Stimulated activated CD8-positive, alpha-beta memory T cell treated with anti-CD3 and anti-CD28 coated beads, Interleukin-12 subunit alpha, Interleukin-12 subunit beta, amount 100 ng/mL, for 1 hour (primary cell): Measurements from ENCODE around the gene BRICD5.
A peak's percentile ranks its signal among the peaks of the same experiment; 100 is the strongest.

Experiments used
- DNase-seq: peaks from one replicate; pipeline ENCODE4 v3.0.0-alpha.2; 2020; ENCODE audit warnings: low read depth

Gene BRICD5

DNA sequence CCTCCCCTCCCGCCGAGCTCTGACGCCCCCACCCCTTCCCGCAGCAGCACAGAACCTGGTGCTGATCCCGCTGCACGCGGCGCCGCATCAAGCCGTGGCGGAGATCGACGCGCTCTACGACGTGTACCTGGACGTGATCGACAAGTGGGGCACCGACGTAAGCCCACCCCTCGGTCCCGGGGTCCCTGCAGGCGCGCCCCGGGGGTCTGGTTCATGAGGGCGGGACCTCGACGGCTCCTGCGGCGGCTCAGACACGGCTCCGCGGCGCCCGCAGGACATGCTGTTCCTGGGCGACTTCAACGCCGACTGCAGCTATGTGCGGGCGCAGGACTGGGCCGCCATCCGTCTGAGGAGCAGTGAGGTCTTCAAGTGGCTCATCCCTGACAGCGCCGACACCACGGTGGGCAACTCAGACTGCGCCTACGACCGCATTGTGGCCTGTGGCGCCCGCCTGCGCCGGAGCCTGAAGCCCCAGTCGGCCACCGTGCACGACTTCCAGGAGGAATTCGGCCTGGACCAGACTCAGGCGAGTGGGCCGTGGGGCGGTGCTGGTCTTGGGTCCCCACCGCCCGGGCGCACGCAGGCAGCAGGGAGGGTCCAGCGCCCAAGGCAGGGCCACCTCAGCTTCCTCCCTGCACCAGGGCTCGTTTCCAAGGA lies 27.0 kb upstream of the BRICD5 start:
- no peak for DNase-seq

DNA sequence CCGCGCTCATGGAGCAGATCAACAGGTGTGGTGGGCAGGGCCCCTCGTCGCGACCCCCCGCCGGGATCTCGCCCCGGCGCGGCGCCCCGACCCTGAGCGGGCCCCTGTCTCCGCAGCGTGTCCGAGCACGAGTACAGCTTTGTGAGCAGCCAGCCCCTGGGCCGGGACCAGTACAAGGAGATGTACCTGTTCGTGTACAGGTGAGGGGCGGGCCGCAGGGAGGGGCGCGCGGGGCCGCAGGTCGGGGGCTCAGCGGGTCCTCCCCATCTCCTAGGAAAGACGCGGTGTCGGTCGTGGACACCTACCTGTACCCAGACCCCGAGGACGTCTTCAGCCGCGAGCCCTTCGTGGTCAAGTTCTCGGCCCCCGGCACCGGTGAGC lies 26.4 kb upstream of the BRICD5 start:
- no peak for DNase-seq

DNA sequence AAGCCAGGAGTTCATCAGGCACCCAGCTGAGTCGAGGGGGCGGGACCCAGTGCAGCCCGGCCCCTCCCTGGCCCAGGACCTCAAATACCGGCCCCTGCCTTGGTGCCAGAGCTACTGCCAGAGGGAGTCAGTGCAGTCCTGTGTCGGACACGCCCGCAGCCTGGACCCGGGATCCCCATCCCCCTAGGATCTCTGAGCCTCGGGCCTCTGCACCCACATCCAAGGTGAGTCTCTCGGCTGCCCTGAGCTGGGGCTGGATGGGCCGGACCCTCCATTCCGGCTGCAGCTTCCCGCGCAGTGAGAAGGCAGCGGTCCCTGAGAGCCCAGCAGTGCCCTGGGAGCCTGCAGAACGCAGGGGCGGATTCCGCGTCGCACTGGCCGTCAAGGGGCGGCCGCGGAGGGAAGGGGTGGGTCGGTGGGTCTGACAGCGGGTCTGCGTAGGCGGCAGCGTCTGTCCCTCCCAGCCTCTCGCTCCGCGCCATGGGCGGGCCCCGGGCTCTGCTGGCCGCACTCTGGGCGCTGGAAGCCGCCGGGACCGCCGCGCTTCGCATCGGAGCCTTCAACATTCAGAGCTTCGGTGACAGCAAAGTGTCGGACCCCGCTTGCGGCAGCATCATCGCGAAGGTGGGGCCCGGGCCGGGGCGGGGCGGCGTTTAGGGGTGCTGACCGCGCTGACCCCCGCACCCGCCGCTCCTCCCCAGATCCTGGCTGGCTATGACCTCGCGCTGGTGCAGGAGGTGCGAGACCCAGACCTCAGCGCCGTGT lies 25.9 kb upstream of the BRICD5 start, which contains the start of gene DNASE1L2:
Gene DNASE1L2, plus strand, starts transcription at position 108 of the 765 bp plus-strand sequence. Its CDS starts 373 bp downstream, at position 481.
- DNase-seq: no peak

DNA sequence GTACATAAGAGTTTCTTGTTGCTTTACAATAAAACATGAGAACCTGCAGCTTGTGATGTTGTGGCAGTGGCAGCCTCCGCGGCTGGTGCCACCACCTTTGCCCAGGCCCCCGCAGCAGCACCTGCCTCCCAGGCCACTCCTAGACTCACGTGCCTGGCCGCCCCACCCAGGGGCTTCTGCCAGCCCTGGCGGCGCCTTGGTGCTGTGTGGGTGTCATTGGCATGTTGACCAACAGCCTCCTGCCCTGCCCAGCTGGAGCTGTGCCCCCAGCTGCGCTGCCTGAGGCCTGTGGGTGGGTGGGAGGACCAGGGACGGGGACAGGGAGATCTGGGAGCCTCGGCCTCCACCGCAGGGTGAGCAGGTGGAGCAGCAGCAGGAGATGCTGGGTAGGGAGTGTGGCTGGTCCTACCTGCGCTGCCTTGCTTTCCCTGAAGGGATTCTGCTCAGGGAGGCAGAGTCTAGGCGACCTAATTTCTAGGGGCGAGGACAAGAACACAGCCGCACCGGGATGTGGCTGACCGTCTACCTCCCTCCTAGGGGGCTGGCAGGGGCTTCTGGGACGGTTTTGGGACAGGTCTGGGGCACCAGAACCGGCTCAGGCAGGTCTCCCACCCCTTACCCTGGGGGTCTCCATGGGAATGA lies 25.2 kb upstream of the BRICD5 start:
- DNase-seq: no peak

DNA sequence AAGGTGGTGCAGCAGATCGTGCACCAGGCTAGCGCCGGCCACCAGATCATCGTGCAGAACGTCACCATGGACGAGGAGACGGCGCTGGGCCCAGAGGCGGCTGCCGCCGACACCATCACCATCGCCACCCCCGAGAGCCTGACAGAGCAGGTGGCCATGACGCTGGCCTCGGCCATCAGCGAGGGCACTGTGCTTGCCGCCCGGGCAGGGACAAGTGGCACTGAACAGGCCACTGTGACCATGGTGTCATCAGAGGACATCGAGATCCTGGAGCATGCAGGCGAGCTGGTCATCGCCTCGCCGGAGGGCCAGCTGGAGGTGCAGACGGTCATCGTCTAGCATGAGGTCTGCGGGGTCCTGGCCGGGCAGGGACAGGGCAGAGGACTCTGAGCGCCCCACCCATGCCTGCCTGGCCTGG lies 24.6 kb upstream of the BRICD5 start:
- DNase-seq: no peak

DNA sequence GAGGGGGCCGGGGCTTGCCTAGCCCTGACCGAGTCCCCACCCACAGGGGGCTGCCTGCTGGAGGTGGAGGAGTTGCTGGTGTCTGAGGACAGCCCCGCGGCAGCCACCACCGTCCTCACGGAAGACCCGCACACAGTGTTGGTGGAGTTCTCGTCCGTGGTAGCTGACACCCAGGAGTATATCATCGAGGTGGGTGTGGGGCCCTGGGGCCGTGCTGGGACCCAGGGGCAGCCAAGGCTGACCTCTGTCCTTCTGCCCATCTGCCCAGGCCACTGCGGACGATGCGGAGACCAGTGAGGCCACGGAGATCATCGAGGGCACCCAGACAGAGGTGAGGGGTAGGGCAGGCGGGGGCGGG lies 24.1 kb upstream of the BRICD5 start:
- DNase-seq: no peak

DNA sequence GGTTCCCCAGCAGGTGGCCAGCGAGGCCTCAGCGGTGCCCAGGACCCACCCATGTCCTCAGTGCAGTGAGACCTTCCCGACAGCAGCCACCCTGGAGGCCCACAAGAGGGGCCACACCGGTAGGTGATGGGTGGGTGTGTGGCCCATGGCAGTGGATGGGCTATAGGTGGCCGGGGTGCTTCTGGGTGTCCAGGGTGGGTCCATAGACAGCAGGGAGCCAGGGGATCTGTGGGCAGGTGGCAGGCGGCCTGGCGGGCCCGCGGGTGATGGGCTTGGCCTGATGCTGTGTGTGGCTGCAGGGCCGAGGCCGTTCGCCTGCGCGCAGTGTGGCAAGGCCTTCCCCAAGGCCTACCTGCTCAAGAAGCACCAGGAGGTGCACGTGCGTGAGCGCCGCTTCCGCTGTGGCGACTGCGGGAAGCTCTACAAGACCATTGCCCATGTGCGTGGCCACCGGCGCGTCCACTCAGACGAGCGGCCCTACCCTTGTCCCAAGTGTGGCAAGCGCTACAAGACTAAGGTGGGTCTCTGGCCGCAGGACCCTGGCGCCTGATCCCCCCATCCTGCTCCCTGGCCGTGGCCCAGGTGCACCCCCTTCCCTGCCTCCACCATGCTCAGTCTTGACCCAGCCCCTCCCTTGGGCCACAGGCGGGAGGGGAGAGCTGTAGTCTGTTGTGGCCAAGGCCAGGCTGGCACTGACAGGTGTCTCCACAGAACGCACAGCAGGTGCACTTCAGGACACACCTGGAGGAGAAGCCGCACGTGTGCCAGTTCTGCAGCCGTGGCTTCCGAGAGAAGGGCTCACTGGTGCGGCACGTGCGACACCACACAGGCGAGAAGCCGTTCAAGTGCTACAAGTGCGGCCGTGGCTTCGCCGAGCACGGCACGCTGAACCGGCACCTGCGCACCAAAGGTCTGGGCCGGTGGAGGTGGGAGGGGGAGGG lies 23.5 kb upstream of the BRICD5 start:
- no peak for DNase-seq

DNA sequence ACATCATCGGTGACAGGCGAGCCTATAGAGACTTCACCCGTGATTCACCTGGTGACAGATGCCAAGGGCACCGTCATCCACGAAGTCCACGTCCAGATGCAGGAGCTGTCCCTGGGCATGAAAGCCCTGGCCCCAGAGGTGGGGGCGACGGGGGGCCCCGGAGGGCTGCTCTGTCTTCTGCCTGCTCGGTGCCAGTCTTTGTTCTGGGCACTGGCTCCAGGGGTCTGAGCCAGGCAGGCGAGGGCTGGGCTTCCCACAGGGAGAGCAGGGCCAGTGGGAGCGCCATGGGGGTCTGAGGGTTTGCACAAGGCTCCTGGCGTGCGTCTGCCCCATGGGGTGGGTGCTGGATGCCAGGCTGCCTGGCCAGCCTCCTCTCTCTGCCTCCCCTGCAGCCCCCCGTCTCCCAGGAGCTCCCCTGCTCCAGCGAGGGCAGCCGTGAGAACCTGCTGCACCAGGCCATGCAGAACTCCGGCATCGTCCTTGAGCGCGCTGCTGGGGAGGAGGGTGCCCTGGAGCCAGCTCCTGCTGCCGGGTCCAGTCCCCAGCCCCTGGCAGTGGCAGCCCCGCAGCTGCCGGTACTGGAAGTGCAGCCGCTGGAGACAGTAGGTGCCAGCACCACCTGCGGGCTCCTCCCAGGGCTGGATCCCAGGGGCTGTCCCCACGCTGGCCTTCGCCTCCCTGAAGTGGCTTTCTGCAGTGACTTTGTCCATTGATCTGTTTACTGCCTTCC lies 22.5 kb upstream of the BRICD5 start:
- no peak for DNase-seq

DNA sequence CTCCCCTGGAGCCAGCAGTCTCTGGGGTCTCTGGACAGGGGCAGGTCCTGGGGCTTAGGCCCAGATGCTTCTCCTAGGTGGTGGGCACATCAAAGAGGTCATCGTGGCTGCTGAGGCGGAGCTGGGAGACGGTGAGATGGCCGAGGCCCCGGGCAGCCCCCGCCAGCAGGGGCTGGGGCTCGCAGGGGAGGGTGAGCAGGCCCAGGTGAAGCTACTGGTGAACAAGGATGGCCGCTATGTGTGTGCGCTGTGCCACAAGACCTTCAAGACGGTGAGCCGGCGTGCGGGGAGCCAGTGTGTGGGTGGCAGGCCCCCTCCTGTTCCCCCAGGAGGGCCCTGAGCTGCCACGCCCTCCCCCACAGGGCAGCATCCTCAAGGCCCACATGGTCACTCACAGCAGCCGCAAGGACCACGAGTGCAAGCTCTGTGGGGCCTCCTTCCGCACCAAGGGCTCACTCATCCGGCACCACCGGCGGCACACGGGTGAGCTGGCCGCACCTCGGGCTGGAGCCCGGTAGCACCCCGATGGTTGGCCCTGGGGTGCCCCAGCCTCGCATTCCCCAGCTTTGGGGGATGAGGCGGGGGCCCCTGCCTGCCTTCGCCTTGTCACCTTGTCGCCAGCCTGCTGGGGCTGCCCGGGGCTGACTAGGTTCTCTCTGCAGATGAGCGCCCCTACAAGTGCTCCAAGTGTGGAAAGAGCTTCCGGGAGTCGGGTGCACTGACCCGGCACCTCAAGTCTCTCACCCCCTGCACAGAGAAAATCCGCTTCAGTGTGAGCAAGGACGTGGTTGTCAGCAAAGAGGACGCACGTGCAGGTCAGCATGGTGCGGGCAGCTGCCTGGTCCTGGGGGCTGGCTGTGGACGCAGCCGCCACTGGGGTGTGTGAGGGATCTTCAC lies 21.7 kb upstream of the BRICD5 start:
- DNase-seq: no peak

DNA sequence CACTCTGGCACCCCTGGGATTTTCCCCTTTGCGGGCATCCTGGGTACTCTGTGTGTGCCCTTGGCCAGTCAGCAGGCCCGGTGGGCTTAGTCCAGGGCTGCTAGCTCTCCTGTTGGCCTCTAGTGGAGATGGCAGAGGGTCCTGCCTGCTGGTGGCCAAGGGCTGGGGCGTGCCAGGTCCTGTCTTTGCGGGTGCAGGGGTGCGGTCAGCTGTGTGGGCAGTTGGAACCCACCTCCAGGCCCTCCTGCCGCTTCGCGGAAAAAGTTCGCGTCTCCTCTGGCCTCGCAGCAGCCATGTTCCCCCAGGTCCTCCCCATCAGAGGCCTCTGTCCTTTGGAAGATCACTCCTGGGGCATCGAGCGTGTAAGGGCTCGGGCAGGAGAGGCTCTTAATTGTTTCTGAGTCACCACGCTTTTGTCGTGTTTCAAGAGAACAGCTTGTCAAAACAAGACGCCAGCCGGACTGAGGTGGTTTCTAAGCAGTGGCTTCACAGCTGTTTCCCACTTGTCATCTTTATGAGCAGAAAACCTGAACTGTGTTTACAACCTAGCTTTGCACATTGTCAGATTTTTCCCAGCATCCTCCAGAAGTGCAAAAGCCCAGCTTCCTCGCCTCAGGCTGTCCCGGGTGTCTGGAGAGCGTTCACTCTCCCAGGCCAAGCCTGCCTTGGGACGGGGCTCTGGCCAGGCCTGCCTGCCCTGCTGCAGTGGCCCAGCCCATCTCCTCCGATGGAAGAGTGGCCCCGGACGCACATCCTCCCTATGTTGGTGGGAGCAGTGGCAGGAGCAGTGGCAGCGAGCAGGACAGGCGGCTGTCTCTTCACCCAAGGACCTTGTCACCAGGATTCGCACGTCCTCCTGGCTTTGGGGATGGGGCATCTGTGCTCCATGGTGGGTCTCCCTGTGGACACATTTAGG lies 20.6 kb upstream of the BRICD5 start:
- no peak for DNase-seq

DNA sequence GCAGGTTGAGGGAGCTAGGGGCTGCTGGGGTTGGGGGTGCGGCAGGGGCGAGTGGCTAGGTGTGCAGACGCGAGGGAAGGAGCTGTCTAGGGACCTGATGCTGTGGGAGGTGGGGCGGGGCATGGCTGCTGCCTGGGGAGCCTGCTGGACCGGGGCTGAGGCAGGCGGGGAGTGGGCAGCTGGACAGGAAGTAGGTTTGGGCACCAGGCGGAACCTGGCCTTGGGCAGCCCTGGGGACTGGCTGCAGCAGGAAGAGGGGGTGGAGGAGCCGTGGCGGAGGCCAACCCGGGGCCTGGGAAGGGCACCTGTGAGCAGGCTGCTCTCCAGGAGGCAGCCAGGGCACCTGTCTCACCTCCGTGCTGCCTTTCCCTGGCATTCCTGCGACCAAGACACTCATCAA lies 19.7 kb upstream of the BRICD5 start:
- DNase-seq: no peak

DNA sequence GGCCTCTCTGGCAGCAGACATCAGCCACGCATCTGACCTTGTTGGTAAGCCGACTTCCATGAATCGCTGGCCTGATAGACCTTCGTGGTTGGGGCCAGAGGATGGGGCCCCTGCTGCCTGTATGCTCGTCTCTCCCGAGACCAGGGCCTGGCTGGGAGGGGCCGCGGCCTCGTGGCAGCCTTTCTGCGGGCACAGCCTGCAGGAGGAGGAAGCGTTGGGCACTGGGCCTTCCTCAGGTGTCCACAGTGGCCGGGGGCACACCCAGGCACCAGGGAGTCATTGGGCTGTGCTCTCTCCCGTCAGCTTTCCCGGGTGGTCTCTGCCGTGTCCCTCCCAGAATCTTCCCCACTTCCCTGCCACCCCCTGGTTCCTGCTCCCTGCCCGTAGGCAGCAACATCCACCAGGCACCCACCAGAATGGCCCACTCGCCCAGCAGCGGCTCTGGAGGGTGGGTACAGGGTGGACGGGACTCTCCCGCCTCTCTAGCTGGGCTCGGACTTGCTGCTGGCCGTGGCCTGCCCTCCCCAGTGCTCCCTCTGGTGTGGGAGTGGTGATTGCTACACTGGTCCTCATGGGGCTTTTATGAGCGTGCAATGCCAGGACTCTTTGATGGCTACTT lies 19.1 kb upstream of the BRICD5 start:
- no peak for DNase-seq

DNA sequence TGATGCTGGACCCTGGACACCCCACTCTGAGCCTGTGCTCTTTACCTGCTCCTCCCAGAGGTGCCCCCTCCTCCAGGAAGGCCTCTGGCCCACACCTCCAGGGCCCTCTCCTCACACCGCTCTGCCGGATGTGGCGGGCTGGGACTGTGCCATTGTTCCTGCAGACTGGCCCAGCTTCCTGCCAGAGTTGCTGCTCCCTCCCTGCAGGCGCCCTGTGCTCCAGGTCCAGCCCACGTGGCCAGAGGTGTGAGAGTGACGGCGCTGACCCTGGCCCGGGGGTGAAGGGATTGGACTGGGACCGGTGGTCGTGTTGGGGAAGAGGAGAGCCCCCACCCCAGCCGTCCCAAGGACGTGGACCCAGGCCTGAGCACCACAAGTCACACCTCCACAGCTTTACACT lies 18.4 kb upstream of the BRICD5 start:
- no peak for DNase-seq

DNA sequence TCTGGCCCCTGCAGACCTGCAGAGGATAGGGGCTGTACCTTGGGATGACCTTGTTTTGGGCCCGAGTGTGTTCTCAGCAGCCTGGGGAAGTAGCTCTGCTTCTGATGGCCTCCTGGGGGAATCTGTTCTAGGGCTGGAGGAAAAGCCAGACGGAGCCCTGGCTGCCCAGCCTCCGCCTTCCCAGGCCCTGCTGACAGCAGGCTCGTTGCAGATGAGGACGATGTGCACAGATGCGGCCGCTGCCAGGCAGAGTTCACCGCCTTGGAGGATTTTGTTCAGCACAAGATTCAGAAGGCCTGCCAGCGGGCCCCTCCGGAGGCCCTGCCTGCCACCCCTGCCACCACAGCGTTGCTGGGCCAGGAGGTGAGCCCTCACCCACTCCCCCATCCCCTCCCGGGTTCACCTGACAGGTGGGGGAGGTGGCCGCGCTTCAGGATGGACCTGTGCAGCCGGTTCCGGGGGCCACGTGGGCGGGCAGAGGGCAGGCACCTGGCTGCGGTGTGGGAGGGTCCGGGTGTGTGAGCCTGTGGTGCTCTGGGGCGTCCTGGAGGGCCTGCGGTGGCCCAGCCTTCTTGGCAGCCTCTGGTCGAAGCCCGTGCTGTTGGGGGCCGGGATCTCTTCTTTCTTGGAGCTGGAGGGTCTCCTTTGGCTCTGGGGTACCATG lies 17.6 kb upstream of the BRICD5 start:
- no peak for DNase-seq

DNA sequence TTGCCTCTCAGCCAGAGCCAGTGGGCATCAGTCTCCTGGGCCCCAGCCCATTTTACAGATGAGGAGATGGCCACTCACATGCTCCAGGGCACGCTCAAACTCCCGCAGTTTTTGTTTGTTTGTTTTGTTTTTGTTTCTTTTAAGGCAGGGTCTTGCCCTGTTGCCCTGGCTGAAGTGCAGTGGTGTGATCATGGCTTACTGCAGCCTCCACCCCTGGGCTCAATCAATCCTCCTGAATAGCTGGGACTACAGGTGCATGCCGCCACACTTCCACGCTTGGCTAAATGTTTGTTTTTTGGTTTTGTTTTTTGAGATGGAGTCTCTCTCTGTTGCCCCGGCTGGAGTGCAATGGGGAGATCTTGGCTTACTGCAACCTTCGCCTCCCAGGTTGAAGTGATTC lies 16.3 kb upstream of the BRICD5 start:
- no peak for DNase-seq

DNA sequence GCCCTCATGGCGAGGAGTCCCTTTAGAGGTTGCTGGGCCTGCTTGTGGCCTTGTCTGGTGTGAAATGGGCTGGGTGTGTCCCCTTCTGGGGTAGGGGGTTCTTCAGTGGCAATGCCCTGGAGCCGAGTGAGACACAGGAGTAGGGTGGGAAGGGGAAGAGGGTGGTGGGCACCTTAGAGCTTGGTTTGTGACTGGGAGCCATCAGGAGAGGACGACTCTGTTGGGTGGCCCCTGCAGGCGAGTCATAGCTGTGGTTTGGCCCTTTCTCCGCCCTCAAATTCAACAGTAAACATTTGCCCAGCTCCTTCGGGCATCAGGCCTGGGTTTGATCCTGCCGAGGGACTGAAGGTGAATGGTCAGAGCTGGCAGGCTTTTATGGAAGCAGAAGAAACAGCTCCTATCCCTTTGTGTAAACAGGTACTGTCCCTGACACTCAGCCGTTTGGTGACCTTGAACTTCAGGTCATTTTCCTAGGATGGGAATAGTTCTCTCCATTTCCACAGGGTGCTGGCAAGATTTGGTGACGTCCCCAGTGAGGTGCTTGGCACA lies 15.7 kb upstream of the BRICD5 start:
- DNase-seq: no peak

DNA sequence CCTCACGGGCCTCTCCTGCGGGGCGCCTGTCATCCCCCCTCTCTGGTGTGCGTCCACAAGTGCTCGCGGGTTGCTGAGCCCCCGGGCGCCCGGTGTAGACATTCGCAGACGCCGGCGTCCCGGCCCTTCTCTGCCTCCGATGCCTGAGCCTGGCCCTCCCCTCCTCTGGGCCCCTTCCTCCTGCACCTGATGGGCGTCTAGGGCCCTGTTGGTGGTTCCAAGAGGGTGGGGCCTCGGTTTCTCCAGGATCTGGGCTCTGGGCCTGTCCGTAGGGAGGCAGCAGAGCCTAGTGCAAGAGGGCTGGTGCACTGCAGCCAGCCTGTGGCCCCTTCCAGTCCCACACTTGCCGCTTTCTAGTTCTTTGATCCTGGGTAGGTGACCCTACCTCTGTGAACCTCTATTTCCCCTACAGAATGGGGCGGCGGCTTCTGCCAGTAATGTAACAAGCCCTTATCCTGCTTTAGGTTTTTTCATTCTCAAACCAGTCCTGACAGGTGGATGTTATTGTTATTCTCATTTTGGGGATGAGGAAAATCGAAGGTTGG lies 13.4 kb upstream of the BRICD5 start:
- peak; percentile 5 for DNase-seq
